ENCODE measurements around the gene TTLL10. TPM values are rescaled to one million over a fixed set of nuclear protein-coding genes. Genes with fewer than 3 reads are reported as not detected.
"Not testable (repeated sequence)": the region's sequence is repeated elsewhere in the genome, so short reads cannot be mapped to it uniquely, and the experiment has no call there.

The TTLL10 gene
- total RNA-seq, 1 donor from 2014 or later, result not detected

- Histone ChIP-seq H3K4me3 (ENCODE audit: low read depth, low read length) (no peak overlapping the region), H3K27me3 (ENCODE audit: control insufficient read depth, insufficient read depth, low read length) (no peaks in the 10 kb centered on the region), H3K36me3 (ENCODE audit: control insufficient read depth, insufficient read depth, low read length) (no peaks in the 10 kb centered on the region)
- FAIRE-seq (no peak), DNase-seq (ENCODE audit: low read depth) (no peak)
- no peak for TF ChIP-seq CTCF (IDR thresholded peaks at IDR 0.05; ENCODE audit: insufficient read depth, low read length, severe bottlenecking)
These were observed 14.3 kb downstream of the TTLL10 start for GRCh38 chr1:1187938-1188337.

- H3K4me3 ChIP-seq (ENCODE audit: low read depth, low read length), result no peak overlapping the region
- FAIRE-seq (no peak), DNase-seq (ENCODE audit: low read depth) (no peak)
- TF ChIP-seq CTCF (IDR thresholded peaks at IDR 0.05; ENCODE audit: insufficient read depth, low read length, severe bottlenecking), result no peak
- H3K27me3 ChIP-seq (ENCODE audit: control insufficient read depth, insufficient read depth, low read length), result no peaks in the 10 kb centered on the region
- H3K36me3 ChIP-seq (ENCODE audit: control insufficient read depth, insufficient read depth, low read length), result no peaks in the 10 kb centered on the region
These were observed 15.4 kb downstream of the TTLL10 start for GRCh38 chr1:1189111-1189510.

GRCh38 chr1:1191734-1192133, 18.1 kb downstream of the TTLL10 start:
- no peak for TF ChIP-seq CTCF (IDR thresholded peaks at IDR 0.05; ENCODE audit: insufficient read depth, low read length, severe bottlenecking)
- no peak for FAIRE-seq
- Histone ChIP-seq H3K36me3 (ENCODE audit: control insufficient read depth, insufficient read depth, low read length) (no peaks in the 10 kb centered on the region), H3K27me3 (ENCODE audit: control insufficient read depth, insufficient read depth, low read length) (no peaks in the 10 kb centered on the region), H3K4me3 (ENCODE audit: low read depth, low read length) (no peak overlapping the region)
- no peak for DNase-seq (ENCODE audit: low read depth)

GRCh38 chr1:1194723-1195122, 21.0 kb downstream of the TTLL10 start:
- H3K36me3 ChIP-seq (ENCODE audit: control insufficient read depth, insufficient read depth, low read length), result no peaks in the 10 kb centered on the region
- no peak for FAIRE-seq
- no peak overlapping the region for H3K4me3 ChIP-seq (ENCODE audit: low read depth, low read length)
- DNase-seq (ENCODE audit: low read depth), result no peak
- H3K27me3 ChIP-seq (ENCODE audit: control insufficient read depth, insufficient read depth, low read length), result peaks cover 2% of the 10 kb centered on the region
- no peak for TF ChIP-seq CTCF (IDR thresholded peaks at IDR 0.05; ENCODE audit: insufficient read depth, low read length, severe bottlenecking)

GRCh38 chr1:1195726-1196125, 22.0 kb downstream of the TTLL10 start:
- H3K27me3 ChIP-seq (ENCODE audit: control insufficient read depth, insufficient read depth, low read length); FAIRE-seq; DNase-seq (ENCODE audit: low read depth); H3K4me3 ChIP-seq (ENCODE audit: low read depth, low read length); H3K36me3 ChIP-seq (ENCODE audit: control insufficient read depth, insufficient read depth, low read length): not testable (repeated sequence)

- no peak for DNase-seq (ENCODE audit: low read depth)
- Histone ChIP-seq H3K4me3 (ENCODE audit: low read depth, low read length) (no peak overlapping the region), H3K36me3 (ENCODE audit: control insufficient read depth, insufficient read depth, low read length) (no peaks in the 10 kb centered on the region), H3K27me3 (ENCODE audit: control insufficient read depth, insufficient read depth, low read length) (peaks cover 2% of the 10 kb centered on the region)
- no peak for TF ChIP-seq CTCF (IDR thresholded peaks at IDR 0.05; ENCODE audit: insufficient read depth, low read length, severe bottlenecking)
- peak; percentile 13 for FAIRE-seq
These were observed 22.9 kb downstream of the TTLL10 start for GRCh38 chr1:1196431-1197187.
